Natural killer cell (primary cell): ENCODE data around the gene RAI14. TPM values are rescaled to one million over a fixed set of nuclear protein-coding genes. Genes with fewer than 3 reads are reported as not detected.

Experiments
- ATAC-seq, 3 donors: fragments of 150-1000 bp in 2 of 3; fragments of 200-7000 bp in 1 of 3; cut with Tn5 transposase; 1 replicate in 1 of 3; 2 replicates in 2 of 3; pipeline ENCODE4 v1.10.0; 2021; ENCODE audit warnings: mild to moderate bottlenecking in 2 of 3, moderate library complexity in 2 of 3
- DNase-seq, 2 donors: peaks; one replicate each; pipeline versions ENCODE4 v3.0.0 to v3.0.0-alpha.2; 2013 to 2021; ENCODE audit warnings: mixed read lengths in 1 of 2
- H3K27ac ChIP-seq: one replicate; pipeline ENCODE4 v1.5.1; 2013; ENCODE audit warnings: mild to moderate bottlenecking, low read length
- H3K27me3 ChIP-seq: one replicate; pipeline ENCODE4 v1.6.1; 2013; ENCODE audit warnings: low read length; ENCODE audit not compliant: control insufficient read depth, insufficient read depth
- H3K36me3 ChIP-seq: one replicate; pipeline ENCODE4 v1.6.1; 2013; ENCODE audit warnings: low read length; ENCODE audit not compliant: control insufficient read depth, insufficient read depth
- H3K4me1 ChIP-seq: one replicate; pipeline ENCODE4 v1.6.1; 2013; ENCODE audit warnings: low read length; ENCODE audit not compliant: control insufficient read depth, insufficient read depth
- H3K4me3 ChIP-seq: one replicate; pipeline ENCODE4 v1.5.1; 2013; ENCODE audit warnings: low read length
- H3K9me3 ChIP-seq: one replicate; pipeline ENCODE4 v1.6.1; 2013; ENCODE audit warnings: low read length; ENCODE audit not compliant: control insufficient read depth, insufficient read depth
- H3K27ac Mint-ChIP-seq, 2 donors: one replicate each; pipeline ENCODE4 v1.8.0; 2022; ENCODE audit warnings: mild to moderate bottlenecking in 2 of 2, mixed read lengths in 2 of 2, moderate library complexity in 1 of 2
- H3K27me3 Mint-ChIP-seq, 2 donors: one replicate each; pipeline ENCODE4 v1.8.0; 2022; ENCODE audit warnings: low read depth in 2 of 2, mixed read lengths in 2 of 2
- H3K36me3 Mint-ChIP-seq: one replicate; pipeline ENCODE4 v1.8.0; 2022; ENCODE audit warnings: mixed read lengths
- H3K4me1 Mint-ChIP-seq, 2 donors: one replicate each; pipeline ENCODE4 v1.8.0; 2022; ENCODE audit warnings: mixed read lengths in 2 of 2
- H3K4me3 Mint-ChIP-seq: one replicate; pipeline ENCODE4 v1.8.0; 2022; ENCODE audit warnings: mild to moderate bottlenecking, moderate library complexity, mixed read lengths
- H3K9me3 Mint-ChIP-seq, 2 donors: one replicate each; pipeline ENCODE4 v1.8.0; 2022; ENCODE audit warnings: mixed read lengths in 2 of 2
- CTCF ChIP-seq: fragments of 200-600 bp; IDR thresholded peaks from one replicate; pipeline ENCODE4 v1.8.0; 2022; ENCODE audit warnings: antibody characterized with exemption
- WGBS: methylation state at CpG from one replicate; pipeline ENCODE4 v1.1.7; 2013; ENCODE audit warnings: missing lambda C conversion rate; ENCODE audit not compliant: insufficient coverage; 5-methylcytosine and 5-hydroxymethylcytosine counted together
- intact Hi-C: fragments of 100-400 bp; cut with micrococcal nuclease; formaldehyde crosslinking; loops from one replicate; pipeline ENCODE4 v1.14.2; 2022
- total RNA-seq, 4 donors: library from RNA; stranded (reverse); fragments of 120-200 nt in 1 of 4; gene quantifications; one replicate each; pipeline versions ENCODE4 v1.2.3 to v1.2.4, GENCODE V29; 2013 to 2022

The RAI14 gene
- total RNA-seq, 3 donors from 2014 or later (not counting 1 experiment from before 2014, with no cell fraction given), result 0.40 to 2.9 (median 2.8) TPM

GRCh38 chr5:34666392-34667080 lies 10.4 kb downstream of the RAI14 start:
- Mint-ChIP-seq H3K9me3 (no peaks in the 10 kb centered on the region), H3K36me3 (no peaks in the 10 kb centered on the region), H3K4me3 (no peak overlapping the region), H3K27ac (no peak overlapping the region), H3K27me3 (peaks cover 0 to 6% of the 10 kb centered on the region in 2 donors), H3K4me1 (no peaks in the 10 kb centered on the region)
- DNase-seq (no peak), ATAC-seq (no peak)
- Histone ChIP-seq H3K27ac (no peak overlapping the region), H3K4me1 (no peaks in the 10 kb centered on the region), H3K4me3 (no peak overlapping the region), H3K9me3 (no peaks in the 10 kb centered on the region), H3K27me3 (no peaks in the 10 kb centered on the region), H3K36me3 (no peaks in the 10 kb centered on the region)
- no peak for TF ChIP-seq CTCF
- intact Hi-C loops, result no loop called here
- WGBS, result 87% methylated on average over 8 of the region's 8 CpGs

GRCh38 chr5:34667705-34668104 lies 11.6 kb downstream of the RAI14 start:
- intact Hi-C loops, result no loop called here
- Mint-ChIP-seq H3K4me1 (no peaks in the 10 kb centered on the region), H3K4me3 (no peak overlapping the region), H3K27me3 (no peaks in the 10 kb centered on the region), H3K27ac (no peak overlapping the region), H3K36me3 (no peaks in the 10 kb centered on the region), H3K9me3 (no peaks in the 10 kb centered on the region)
- WGBS, result 86% methylated on average over 5 of the region's 5 CpGs
- no peak for TF ChIP-seq CTCF
- no peaks in the 10 kb centered on the region for H3K9me3 ChIP-seq
- ATAC-seq, result no peak
- no peak overlapping the region for H3K4me3 ChIP-seq
- H3K36me3 ChIP-seq, result no peaks in the 10 kb centered on the region
- H3K27ac ChIP-seq, result no peak overlapping the region
- no peak for DNase-seq
- no peaks in the 10 kb centered on the region for H3K27me3 ChIP-seq
- no peaks in the 10 kb centered on the region for H3K4me1 ChIP-seq

GRCh38 chr5:34669931-34670516 lies 13.9 kb downstream of the RAI14 start:
- Mint-ChIP-seq H3K4me3 (no peak overlapping the region), H3K27ac (no peak overlapping the region), H3K27me3 (no peaks in the 10 kb centered on the region), H3K4me1 (peaks cover 0 to 8% of the 10 kb centered on the region in 2 donors), H3K36me3 (no peaks in the 10 kb centered on the region), H3K9me3 (no peaks in the 10 kb centered on the region)
- DNase-seq, result no peak
- no peaks in the 10 kb centered on the region for H3K36me3 ChIP-seq
- no peak overlapping the region for H3K4me3 ChIP-seq
- H3K9me3 ChIP-seq, result no peaks in the 10 kb centered on the region
- no peak overlapping the region for H3K27ac ChIP-seq
- intact Hi-C loops, result no loop called here
- TF ChIP-seq CTCF, result no peak
- H3K4me1 ChIP-seq, result no peaks in the 10 kb centered on the region
- ATAC-seq, result no peak
- 88% methylated on average over 7 of the region's 7 CpGs for WGBS
- no peaks in the 10 kb centered on the region for H3K27me3 ChIP-seq
